GM18873 (cell line): ENCODE measurements around the gene NINJ2.

Experiments used
- ATAC-seq: cut with Tn5 transposase; IDR thresholded peaks from one replicate; pipeline ENCODE4 v1.9.1; 2021; ENCODE audit warnings: mild to moderate bottlenecking, moderate library complexity, moderate number of reproducible peaks; ENCODE audit not compliant: unreplicated experiment, low FRiP score

NINJ2 gene

DNA sequence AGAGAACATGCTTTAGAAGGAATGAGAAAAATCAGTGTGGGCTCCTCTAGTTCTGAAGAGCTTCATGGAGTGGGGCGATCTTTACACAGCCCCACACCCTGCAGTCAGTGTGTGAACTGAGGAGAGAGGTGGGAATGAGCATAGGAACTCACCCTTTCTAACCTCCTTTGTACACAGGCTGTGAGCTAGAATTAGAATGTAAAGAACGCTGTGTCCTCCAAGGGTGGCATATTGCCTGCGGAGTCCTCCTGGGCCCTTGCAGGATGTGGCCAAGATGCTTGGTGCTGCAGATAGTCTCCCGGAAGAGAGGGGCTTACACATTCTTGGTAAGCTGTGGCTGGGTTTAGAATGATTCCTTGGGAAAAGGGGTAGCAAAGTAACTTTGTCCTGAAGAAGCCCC is 43.9 kb downstream of the NINJ2 start:
- no peak for ATAC-seq

DNA sequence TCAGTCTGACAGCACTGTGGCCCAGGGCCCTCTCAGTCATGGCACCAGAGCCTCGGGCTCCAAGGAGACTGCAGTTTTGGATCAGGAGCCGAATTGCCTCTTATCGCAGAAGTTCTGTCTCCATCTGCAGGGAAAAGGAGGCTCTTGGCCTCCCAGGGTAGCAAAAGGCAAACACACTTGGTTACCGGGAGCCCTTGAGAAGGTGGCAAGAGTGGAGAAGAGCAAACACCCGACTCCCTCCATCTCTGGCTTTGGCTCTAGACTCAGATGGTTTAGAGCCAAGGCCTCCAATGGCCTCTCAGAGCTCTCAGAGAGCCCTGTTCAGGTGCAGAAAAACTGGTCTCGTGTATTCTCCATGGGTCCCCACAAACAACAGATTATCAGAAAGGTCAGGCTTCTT is 44.6 kb downstream of the NINJ2 start:
- no peak for ATAC-seq

DNA sequence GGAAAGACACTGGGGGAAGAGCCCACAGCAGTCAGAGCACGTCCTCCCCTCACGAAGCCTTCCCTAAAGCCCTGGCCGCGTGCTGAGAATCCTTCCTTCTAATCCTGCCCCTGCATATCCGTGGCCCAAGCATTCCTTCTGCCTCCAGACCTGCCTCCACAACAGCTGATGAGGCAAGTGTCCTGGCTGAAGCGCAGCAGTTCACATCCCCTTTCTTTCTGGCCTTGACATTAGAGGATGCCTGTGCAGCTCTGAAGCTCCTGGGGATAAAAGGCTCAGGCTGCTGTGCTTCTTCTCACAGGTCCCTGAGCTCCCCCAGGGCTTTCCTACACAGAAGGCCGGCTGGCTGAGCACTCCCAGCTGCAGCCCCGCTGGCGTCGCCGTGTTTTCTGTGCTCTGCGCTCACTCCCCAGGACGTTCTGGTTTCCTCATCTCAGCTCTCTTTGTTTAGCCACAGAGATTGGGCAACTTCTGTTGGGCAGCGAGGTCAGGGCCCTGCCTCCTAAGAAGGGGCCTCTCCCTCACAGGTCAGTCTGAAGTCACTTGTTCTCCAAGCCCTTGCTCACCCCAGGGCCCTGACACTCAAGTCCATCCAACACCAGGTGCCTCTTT is 45.8 kb downstream of the NINJ2 start:
- no peak for ATAC-seq

DNA sequence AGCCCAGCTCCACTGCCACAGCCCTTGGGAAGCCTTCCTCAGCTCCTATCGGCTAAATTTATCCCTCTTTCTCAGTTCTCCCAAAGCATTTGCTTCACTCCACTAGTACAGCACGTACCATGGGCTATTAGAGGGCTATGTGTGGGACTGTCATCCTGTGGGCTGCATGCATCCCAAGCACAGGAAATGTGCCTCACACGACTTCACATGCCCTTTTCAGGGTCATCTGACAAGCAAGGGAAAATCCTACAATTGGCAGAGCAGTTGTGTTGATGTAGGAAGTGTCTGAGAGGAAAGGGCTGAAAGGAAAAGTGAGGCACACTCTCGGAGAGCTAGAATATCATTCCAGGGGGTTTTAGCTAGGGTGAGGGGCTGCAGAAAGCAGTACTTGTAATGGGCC is 47.6 kb downstream of the NINJ2 start:
- no peak for ATAC-seq

DNA sequence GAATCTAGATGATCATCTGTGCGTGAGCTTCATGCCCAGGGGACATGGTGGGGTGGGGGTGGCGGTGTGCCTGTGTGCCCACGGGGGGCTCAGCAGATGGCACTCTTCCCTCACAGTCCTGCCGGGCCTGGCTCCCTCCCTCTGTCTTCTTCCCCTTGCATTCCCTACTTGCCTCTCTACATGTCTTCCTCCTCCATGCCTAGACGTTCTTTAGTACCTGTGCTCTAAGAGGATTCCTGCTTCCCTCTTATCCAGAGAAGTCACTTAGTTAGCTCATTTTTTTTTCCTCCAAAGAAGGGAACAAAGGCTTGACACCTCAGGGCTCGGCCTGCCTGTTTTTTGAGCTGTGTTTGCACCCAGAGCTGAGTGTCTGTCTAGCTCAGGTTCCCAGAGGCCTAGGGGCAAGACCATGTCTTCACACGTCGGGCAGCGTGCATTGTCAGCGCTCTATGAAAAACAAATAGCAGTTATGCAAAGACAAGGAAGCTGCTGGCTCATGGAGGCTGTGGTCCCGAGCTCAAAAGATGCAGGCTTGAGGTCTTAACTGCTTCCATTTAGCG is 48.8 kb downstream of the NINJ2 start:
- ATAC-seq: no peak

DNA sequence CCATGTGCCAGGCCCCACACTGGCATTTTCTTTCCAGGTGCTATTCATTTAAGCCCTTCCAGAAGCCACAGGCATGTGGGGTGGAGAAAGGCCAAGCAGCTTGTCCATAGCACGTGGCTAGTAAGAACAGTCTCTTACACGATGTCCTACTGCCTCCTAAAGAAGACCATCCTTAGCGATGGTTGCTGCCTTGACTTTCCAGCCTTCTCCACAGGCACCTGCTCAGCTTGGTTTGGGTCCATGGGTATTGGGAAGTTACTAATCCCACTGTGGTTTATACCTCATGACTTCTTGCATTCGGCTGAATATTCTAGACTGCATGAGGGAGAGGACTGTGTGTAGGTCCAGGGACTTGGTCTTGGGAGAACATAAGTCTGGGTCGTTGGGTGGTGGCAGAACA is 49.2 kb downstream of the NINJ2 start:
- ATAC-seq: no peak

DNA sequence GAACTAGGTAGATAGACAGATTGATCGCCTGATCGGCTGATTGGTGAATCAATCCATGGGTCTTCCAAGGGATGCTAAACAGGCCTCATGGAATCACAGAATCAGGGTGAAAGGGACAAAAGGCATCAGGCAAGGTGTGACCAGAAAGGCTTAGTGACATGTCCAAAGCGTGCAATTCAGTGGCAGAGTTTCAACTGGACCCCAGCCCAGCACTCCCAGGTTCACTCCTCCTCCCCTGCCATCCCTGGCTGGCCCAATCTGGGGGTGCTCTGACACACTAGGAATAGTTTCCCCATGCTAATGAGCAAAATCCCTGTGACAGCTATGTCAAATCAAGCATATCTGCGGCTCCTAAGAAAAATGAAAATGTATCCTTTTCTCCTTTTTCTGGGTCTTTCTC is 50.4 kb downstream of the NINJ2 start:
- no peak for ATAC-seq

DNA sequence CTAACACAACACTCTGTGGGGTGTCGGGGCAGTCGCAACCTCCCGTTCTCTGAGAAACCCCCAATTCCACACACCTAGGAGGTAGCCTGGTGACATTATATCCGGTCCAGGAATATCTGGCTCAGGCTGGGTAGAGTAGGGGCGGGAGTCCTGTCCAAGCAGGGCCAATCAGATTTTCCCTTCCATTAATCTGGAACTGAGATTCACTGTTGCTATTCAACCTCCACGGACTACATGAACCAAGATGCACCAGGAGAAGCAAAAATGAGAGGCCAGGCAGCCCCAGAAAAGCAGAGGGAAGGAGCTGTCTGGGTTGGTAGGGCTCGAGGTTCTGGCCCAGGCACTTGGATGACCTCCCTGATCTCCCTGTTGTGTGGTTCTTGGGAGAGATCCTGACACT is 51.0 kb downstream of the NINJ2 start:
- no peak for ATAC-seq

DNA sequence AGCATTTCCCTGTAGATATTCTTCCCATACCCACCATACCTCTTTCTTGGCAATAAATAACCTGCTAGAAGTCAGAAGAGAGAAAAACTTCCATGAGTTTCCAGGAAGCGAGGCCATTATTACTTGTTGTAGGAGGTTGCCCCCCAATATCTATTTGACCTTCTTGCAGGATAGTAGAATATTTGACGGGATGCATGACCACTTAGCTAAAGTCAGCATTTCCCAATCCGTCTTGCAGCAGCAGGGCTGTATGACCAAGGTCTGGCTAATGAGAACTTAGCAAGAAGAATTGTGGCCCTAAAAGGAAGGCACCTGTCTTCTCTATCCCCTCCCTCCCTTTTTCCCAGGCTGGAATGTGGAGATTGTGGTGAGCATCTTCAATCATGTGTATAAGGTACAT is 51.5 kb downstream of the NINJ2 start:
- no peak for ATAC-seq

DNA sequence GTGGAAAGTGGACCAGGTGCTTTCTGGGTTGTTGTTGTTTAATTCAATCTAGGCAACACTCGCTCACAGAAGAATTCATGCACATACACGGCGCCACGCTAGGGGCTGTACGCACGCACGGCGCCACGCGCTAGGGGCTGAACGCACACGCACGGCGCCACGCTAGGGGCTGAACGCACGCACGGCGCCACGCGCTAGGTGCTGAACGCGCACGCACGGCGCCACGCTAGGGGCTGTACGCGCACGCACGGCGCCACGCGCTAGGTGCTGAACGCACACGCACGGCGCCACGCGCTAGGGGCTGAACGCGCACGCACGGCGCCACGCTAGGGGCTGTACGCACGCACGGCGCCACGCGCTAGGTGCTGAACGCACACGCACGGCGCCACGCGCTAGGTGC is 54.3 kb downstream of the NINJ2 start:
- no peak for ATAC-seq

DNA sequence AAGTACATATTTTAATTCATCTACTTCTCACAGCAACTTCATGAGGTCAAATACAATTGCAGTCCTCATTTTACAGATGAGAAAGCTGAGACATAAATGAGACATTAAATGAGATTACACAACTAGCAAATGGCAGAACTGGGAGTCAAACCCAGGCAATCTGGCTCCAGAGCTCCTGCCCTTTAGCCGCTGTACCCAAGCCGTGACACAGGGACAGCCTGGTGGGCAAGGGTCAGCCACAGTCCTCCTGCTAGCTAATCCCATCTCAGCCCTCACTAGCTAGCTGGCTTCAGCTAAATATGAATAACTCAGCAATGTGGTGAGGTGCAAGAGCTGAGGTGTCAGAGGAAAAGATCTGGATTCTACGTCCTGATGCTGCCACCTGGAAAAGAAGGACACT is 54.8 kb downstream of the NINJ2 start:
- no peak for ATAC-seq

DNA sequence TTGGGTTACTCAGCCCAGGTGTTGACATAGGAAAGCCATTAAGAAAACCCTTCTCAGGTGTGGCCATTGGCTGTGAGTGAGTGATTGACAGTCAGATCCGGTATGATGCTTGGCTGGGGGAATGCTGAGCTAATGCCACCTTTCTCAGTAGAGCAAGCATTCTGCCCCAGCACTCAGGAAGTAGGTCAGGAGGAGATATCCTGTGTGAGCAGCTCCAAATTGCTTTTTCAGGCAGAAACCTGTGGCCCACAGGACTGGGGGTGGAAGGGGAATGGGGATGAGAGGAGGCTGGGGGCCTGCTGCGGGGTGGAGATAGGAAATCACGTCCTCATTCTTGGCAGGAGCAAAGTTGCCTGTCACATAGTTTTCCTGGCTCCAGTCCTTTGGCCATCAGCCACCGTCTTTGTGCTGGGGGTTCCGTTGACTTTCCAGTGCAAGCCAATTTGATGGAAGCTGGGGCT is 55.7 kb downstream of the NINJ2 start:
- ATAC-seq: no peak

DNA sequence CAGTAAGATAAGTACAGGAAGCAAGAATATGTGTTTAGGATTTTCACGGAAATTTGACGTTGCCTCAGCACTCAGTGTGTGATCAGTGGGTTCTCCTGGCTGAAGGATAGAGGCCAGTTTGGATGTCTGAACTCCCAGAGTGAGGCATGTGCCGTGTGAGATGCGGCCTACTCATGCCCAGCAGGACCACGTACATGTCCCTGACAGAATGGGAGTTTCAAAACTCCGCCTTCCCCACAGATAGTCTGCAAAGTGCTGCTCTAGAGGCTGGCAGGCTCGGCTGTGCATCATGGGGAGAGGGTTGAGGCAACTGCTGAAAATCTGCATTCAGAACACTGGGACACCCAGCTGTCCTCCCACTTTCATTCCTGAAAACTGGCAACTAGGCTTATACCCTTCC is 58.3 kb downstream of the NINJ2 start:
- no peak for ATAC-seq

DNA sequence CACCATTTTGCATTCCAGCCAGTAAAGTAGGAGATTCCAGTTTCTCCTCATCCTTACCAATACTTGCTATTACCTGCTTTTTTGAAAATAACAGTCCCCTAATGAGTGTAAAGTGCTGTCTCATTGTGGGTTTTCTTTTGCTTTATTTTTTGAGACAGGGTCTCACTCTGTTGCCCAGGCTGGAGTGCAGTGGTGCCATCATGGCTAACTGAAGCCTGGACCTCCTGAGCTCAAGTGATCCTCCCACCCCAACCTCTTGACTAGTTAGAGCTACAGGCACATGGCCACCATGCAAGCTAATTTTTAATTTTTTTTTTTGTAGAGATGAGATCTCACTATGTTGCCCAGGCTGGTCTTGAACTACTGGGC is 60.6 kb downstream of the NINJ2 start:
- ATAC-seq: no peak

DNA sequence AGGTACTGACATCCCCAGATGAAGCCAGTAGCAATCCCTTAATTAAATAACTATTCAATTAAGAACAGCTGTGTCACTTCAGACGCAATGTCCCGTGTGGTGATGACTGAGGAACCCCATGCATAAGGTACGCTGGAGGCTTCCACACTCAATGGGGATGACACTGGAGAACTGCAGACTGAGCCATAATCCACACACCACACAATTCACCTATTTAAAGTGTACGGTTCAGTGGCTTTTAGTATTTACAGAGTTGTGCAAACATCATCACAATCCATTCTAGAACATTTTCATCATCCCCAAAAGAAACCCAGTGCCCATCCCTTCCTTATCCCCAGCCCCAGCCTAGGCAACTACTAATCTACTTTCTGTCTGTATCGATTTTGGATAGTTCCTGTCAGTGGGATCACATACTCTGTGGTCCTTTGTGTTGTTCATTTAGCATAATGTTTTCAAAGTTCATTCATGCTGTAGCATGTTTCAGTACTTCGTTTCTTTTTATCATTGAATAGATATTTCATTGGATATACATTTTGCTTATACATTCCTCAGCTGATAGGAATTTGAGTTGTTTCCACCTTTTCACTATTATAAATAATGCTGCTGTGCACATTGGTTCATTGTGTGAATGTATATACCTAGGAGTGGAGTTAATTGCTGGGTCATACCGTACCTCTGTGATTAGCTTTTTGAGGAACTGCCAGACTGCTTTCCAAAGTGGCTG is 61.1 kb downstream of the NINJ2 start:
- no peak for ATAC-seq

DNA sequence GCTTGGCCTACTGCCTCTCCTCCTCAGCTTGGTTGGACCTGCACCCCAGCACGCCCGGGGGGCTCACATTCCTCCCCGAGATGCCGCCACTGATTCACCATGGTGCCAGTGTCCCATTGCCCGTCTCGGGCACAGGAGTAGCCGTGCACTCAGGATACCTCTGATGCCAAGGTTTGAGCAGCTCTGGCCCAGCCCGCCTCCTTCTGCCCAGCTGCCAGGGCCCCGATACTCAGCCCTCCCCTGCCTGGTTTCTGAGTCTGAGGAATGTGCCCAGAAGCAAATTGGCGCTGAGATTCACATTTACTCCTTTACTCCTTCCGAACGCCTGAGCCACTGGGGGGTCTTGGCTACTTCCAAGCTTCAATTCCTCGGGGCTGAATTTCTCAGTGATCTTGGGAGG is 63.5 kb downstream of the NINJ2 start:
- no peak for ATAC-seq

DNA sequence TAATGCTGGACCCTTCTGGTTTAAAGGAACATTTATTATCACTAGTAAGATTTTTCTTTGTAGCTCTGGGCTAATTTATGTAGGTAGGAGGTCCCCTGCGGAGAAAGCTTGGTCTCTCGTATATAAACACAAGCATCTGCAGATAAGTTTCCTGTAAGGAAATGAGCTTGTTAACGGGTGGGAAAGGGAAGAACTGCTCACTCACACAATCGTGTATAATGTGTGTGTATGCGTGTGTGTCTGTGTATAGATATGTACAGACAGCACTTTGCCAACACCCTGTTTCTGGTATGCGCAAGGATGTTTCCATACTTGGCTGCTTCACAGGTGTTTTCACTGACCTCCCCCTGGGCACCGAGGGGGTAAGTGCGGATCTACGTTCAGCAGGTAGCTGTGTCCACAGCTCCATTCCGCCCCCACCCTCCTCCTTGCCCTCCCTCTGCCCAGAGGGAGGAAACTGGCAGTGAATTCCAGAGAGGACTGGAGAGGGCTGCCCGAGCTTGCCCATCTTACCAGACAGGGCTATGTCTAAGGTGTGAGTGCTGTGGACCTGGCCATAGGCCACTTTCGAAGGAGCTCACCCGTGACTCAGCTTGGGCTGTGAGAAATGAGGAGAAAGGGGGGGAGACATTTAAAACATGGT is 65.2 kb downstream of the NINJ2 start:
- no peak for ATAC-seq

DNA sequence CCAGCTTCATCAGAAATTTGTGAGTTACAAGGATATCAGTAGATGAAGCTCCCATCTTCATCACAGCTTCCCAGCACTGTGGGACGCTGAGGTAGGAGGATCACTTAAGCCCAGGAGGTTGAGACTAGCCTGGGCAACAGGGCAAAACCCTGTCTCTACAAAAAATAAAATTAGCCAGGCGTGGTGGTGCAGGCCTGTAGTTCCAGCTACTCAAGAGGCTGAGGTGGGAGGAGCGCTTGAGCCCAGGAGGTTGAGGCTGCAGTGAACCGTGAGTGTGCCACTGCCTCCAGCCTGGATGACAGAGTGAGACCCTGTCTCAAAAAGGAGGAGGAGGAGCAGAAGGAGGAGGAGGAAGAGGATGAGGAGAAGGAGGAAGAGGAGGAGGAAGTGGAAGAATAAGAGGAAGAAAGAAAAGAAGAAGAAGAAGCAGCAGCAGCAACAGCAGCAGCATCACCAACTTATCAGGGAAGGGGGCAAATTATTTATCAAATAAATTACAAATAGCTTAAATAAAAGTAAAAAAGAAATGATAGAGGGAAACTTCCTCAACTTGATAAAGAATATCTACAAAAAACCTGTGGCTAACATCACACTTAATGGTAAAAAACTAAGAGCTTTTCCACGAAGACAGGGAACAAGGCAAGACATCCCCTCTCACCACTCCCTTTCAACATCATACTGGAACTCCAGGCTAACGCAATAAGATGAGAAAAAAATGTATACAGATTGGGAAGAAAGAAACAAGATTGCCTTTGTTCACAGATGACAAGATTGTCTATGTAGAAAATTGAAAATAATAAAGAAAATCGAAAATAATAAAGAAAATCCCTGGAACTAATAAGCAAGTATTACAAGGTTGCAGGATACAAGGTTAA is 69.6 kb downstream of the NINJ2 start:
- no peak for ATAC-seq

DNA sequence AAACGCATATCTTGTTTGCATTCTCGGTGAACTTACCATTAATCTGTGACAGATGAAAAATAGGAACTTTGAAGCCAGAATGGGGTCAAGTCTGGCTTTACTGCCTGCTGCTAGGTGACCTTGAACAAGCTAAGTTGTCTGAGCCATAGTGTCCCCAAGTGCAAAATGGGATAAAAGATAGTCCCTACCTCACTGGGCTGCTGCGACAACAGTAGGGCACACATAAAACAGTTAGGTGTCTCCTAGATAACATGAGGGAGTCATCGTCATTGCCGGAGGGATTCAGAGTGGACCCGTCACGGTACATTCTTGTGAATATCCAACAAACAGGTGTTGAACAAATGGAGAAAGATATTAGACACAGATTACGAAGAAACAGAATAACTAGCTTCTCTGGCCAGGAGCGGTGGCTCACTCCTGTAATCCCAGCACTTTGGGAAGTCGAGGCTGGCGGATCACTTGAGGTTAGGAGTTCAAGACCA is 71.2 kb downstream of the NINJ2 start:
- no peak for ATAC-seq

DNA sequence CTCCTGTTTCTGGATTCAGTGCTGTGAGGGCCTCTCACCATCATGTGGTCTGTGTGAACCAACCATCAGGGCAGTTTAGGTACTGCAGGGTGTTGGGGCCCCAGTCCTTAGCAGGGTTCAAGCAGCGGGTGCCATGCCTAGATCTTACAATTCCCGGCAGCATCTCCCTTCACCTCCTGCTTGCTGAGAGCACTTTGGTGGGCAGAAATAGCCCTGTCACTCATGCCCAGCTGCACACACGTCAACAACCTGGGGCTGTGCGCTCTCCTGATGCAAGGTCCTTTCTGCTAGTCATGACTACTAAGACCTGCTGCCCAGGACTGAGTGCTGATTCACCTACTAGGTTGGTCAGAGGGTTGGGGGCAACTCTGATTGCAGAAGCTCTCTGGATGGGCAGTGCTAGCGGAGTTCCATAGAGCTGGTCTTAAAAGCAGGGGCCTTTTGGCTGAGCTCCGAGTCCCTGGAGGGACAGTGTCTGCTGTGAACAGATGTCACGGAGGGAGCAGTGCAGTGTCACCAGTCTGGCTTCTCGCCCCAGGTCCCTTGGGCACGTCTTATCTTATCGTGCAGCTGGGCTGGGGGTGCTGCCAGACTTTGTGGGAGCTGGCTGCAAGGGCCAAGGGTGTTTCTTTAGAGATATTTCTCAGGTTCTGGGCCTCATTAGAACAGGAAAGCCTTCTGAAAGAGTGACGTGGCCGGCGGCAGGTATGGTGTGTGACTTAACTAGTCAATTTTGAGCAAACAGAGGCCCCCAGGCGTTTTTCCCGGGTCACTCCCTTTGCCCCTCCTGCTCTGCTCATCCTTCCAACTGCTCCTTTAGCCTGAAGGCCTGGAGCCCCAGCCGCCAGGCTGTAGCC is 71.8 kb downstream of the NINJ2 start:
- no peak for ATAC-seq
